ENCODE measurements around the gene RPS6KL1. TPM values are rescaled to one million over a fixed set of nuclear protein-coding genes. Genes with fewer than 3 reads are reported as not detected.

RPS6KL1 gene
- total RNA-seq, 1 experiment from 2014 or later, result 8.8 TPM

DNA sequence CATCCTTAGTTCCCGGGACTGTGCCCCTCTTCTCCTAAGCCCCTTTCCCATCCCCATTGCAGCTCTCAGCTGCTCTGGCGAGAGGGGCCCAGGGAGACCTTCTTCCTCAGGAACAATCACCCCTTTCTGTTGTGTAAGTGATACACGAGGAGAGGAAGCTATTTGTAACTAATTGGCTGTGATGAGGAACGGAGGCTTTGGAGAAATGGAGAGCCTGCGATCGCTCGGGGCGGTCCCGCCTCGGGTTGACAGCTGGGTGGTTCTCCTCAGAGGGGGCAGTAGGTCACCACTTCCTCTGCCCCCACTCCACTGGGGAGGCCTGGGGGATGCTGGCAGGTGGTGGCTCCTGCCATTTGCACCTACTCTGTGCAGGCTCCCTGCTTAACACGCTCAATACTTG lies 39.0 kb upstream of the RPS6KL1 start:
- intact Hi-C loops (cut with micrococcal nuclease), result no loop called here
- TF ChIP-seq CTCF (IDR thresholded peaks at IDR 0.05; ENCODE audit: unreplicated experiment), result no peak
- Mint-ChIP-seq H3K36me3 (ENCODE audit: insufficient read depth, unreplicated experiment) (peaks cover 7% of the 10 kb centered on the region), H3K27ac (ENCODE audit: low read depth, unreplicated experiment) (no peak overlapping the region), H3K27me3 (ENCODE audit: insufficient read depth, unreplicated experiment) (no peaks in the 10 kb centered on the region), H3K4me1 (ENCODE audit: insufficient read depth, unreplicated experiment) (peaks cover 18% of the 10 kb centered on the region), H3K4me3 (ENCODE audit: unreplicated experiment) (no peak overlapping the region), H3K9me3 (ENCODE audit: unreplicated experiment) (no peaks in the 10 kb centered on the region)
- no peak for DNase-seq (ENCODE audit: unreplicated experiment)
- CTCF ChIA-PET, result no interaction called here
- POLR2A ChIA-PET, result interaction anchor here (0.5 kb wide), 1 partner anchor 32 kb away, joined by 3 read pairs; no protein-coding TSS in a partner anchor
- BruUV-seq (replicated peaks), result no TSS peak

- Mint-ChIP-seq H3K4me3 (ENCODE audit: unreplicated experiment) (no peak overlapping the region), H3K27ac (ENCODE audit: low read depth, unreplicated experiment) (no peak overlapping the region), H3K36me3 (ENCODE audit: insufficient read depth, unreplicated experiment) (peaks cover 7% of the 10 kb centered on the region), H3K9me3 (ENCODE audit: unreplicated experiment) (no peaks in the 10 kb centered on the region), H3K27me3 (ENCODE audit: insufficient read depth, unreplicated experiment) (no peaks in the 10 kb centered on the region), H3K4me1 (ENCODE audit: insufficient read depth, unreplicated experiment) (peaks cover 18% of the 10 kb centered on the region)
- BruUV-seq (replicated peaks), result no TSS peak
- no peak for DNase-seq (ENCODE audit: unreplicated experiment)
- no peak for TF ChIP-seq CTCF (IDR thresholded peaks at IDR 0.05; ENCODE audit: unreplicated experiment)
- ChIA-PET CTCF (interaction anchor here (0.7 kb wide), 1 partner anchor 368 kb away, joined by 3 read pairs; no protein-coding TSS in a partner anchor), POLR2A (interaction anchor here (0.5 kb wide), 1 partner anchor 32 kb away, joined by 3 read pairs; no protein-coding TSS in a partner anchor)
- intact Hi-C loops (cut with micrococcal nuclease), result no loop called here
Measured at GRCh38 chr14:74961238-74961911, 38.3 kb upstream of the RPS6KL1 start.

GRCh38 chr14:74960736-74961135 lies 37.7 kb upstream of the RPS6KL1 start:
- BruUV-seq (replicated peaks), result no TSS peak

More at GRCh38 chr14:74960736-74961135, 37.7 kb upstream of the RPS6KL1 start:
- peaks cover 12% of the 10 kb centered on the region for H3K4me1 Mint-ChIP-seq (ENCODE audit: insufficient read depth, unreplicated experiment)
- ChIA-PET POLR2A (no interaction called here), CTCF (interaction anchor here (1.3 kb wide), 1 partner anchor 8 kb away, joined by 3 read pairs; no protein-coding TSS in a partner anchor)
- no peak overlapping the region for H3K27ac Mint-ChIP-seq (ENCODE audit: low read depth, unreplicated experiment)
- peaks cover 7% of the 10 kb centered on the region for H3K36me3 Mint-ChIP-seq (ENCODE audit: insufficient read depth, unreplicated experiment)
- intact Hi-C loops (cut with micrococcal nuclease), result no loop called here
- no peaks in the 10 kb centered on the region for H3K27me3 Mint-ChIP-seq (ENCODE audit: insufficient read depth, unreplicated experiment)
- no peak overlapping the region for H3K4me3 Mint-ChIP-seq (ENCODE audit: unreplicated experiment)
- no peaks in the 10 kb centered on the region for H3K9me3 Mint-ChIP-seq (ENCODE audit: unreplicated experiment)
- DNase-seq (ENCODE audit: unreplicated experiment), result no peak
- no peak for TF ChIP-seq CTCF (IDR thresholded peaks at IDR 0.05; ENCODE audit: unreplicated experiment)
